ENCODE results near the gene CALHM3.

DNA sequence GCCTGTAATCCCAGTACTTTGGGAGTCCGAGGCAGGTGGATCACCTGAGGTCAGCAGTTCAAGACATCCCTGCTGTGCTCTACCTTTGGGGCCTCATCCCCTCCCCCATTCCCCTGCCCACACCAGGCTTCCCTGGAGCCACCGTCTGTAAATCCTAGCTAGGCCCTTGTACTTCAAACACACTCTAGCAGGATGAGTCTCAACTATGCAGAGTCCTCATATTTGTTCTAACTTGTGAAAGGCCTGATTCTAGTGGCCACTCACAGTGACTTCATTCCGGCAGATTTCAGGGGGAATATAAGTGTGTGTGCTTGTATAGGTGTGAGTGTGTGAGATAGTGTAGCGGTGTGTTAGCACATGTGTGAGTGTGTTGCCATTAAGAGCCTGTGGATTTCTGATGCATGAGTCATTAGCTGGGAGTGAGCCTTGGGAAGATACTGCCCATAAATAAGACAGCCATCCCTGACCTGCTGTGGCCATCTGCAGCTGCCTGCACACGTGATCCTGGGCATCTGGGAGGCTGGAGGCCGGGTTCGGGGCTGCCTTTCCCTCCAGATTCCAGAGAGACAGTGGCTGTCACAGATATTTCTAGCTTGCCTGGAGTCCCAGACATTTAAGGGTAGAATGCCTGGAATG lies 12.8 kb upstream of the CALHM3 start:
- TF ChIP-seq, protein P1, sequence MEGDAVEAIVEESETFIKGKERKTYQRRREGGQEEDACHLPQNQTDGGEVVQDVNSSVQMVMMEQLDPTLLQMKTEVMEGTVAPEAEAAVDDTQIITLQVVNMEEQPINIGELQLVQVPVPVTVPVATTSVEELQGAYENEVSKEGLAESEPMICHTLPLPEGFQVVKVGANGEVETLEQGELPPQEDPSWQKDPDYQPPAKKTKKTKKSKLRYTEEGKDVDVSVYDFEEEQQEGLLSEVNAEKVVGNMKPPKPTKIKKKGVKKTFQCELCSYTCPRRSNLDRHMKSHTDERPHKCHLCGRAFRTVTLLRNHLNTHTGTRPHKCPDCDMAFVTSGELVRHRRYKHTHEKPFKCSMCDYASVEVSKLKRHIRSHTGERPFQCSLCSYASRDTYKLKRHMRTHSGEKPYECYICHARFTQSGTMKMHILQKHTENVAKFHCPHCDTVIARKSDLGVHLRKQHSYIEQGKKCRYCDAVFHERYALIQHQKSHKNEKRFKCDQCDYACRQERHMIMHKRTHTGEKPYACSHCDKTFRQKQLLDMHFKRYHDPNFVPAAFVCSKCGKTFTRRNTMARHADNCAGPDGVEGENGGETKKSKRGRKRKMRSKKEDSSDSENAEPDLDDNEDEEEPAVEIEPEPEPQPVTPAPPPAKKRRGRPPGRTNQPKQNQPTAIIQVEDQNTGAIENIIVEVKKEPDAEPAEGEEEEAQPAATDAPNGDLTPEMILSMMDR (IDR thresholded peaks at IDR 0.05), result no peak
- TF ChIP-seq POLR2A (IDR thresholded peaks at IDR 0.05), result no peak
